IPS-20b (cell line): ENCODE measurements around the gene TRIM40.

ENCODE experiments used
- H3K27ac ChIP-seq: one replicate; pipeline ENCODE4 v1.5.1; 2013; ENCODE audit warnings: low read length
- H3K27me3 ChIP-seq: 2 replicates; pipeline ENCODE4 v1.6.1; 2013; ENCODE audit warnings: mild to moderate bottlenecking, low read length, inconsistent platforms; ENCODE audit not compliant: insufficient read depth
- H3K36me3 ChIP-seq: 2 replicates; pipeline ENCODE4 v1.6.1; 2013; ENCODE audit warnings: low read depth, mild to moderate bottlenecking, inconsistent platforms, low read length, moderate library complexity; ENCODE audit not compliant: insufficient read depth
- H3K4me1 ChIP-seq: 2 replicates; pipeline ENCODE4 v1.6.1; 2013; ENCODE audit warnings: mild to moderate bottlenecking, control low read depth, inconsistent platforms, low read length, moderate library complexity; ENCODE audit not compliant: insufficient read depth
- H3K4me3 ChIP-seq: 2 replicates; pipeline ENCODE4 v1.5.1; 2013; ENCODE audit warnings: mild to moderate bottlenecking, low read length, inconsistent platforms
- H3K9ac ChIP-seq: 2 replicates; pipeline ENCODE4 v1.6.1; 2013; ENCODE audit warnings: low read depth, mild to moderate bottlenecking, inconsistent platforms, low read length, moderate library complexity
- H3K9me3 ChIP-seq: 2 replicates; pipeline ENCODE4 v1.6.1; 2013; ENCODE audit warnings: mild to moderate bottlenecking, low read depth, low read length, inconsistent platforms; ENCODE audit not compliant: insufficient read depth

Gene TRIM40

DNA sequence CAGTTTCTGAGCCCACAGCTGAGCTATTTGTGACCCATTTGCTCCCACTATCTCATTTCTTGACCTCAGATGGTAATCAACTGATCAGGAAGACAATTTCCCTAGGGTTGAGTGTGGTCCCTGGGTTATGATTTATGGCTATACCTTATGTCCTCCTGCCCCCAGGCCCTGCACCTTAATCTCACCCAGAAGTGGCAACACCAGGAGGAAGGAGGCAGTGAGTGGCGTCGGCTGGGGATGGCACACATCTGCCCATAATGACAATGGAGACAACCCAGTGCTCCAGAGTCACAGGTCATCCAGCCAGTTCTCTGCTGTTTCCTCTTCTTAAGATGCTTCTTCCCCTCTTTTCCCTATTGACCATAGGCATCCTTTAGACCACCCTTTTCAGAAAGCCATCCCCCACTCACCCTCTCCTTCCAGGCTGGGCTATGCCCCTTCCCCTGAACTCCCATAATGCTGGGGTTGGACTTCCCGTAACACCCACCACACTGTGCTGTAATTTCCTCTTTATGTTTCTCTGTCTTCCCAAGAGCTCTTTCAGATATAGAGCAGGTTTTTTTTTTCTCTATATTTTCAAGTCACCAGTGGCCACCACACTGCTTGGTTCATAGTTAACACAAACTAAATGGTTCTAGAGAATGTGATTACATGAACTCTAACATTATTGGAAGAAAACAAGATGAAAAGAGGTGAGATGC lies 17.1 kb downstream of the TRIM40 start:
- no peak overlapping the region for H3K27ac ChIP-seq
- no peaks in the 10 kb centered on the region for H3K36me3 ChIP-seq
- H3K27me3 ChIP-seq, result peaks cover 6% of the 10 kb centered on the region; the same call in 1 of the 2 replicates
- H3K9me3 ChIP-seq, result no peaks in the 10 kb centered on the region
- no peak overlapping the region for H3K9ac ChIP-seq
- H3K4me3 ChIP-seq, result no peak overlapping the region
- H3K4me1 ChIP-seq, result no peaks in the 10 kb centered on the region

DNA sequence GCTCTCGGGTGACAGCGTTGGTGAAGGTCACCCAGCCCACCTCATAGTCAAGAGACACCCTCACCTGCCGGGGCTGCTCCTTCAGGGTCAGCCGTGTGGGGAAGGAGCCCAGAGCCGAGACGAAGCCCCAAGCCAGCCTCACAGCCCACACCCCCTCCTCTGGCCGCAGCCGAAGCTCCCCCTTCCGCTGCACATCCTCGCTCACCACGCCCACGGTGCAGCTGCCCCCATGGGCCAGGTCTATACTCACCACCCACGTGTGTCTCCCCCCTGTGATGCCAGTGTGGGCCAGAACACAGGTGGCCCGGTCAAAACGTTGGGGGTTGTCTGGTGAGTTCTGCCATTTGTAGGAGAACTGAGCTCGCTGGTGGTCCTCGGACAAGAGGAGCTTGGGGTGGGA lies 18.1 kb downstream of the TRIM40 start:
- peaks cover 6% of the 10 kb centered on the region; the same call in 1 of the 2 replicates for H3K27me3 ChIP-seq
- no peaks in the 10 kb centered on the region for H3K9me3 ChIP-seq
- no peaks in the 10 kb centered on the region for H3K4me1 ChIP-seq
- H3K36me3 ChIP-seq, result no peaks in the 10 kb centered on the region
- no peak overlapping the region for H3K4me3 ChIP-seq
- no peak overlapping the region for H3K27ac ChIP-seq
- no peak overlapping the region for H3K9ac ChIP-seq

DNA sequence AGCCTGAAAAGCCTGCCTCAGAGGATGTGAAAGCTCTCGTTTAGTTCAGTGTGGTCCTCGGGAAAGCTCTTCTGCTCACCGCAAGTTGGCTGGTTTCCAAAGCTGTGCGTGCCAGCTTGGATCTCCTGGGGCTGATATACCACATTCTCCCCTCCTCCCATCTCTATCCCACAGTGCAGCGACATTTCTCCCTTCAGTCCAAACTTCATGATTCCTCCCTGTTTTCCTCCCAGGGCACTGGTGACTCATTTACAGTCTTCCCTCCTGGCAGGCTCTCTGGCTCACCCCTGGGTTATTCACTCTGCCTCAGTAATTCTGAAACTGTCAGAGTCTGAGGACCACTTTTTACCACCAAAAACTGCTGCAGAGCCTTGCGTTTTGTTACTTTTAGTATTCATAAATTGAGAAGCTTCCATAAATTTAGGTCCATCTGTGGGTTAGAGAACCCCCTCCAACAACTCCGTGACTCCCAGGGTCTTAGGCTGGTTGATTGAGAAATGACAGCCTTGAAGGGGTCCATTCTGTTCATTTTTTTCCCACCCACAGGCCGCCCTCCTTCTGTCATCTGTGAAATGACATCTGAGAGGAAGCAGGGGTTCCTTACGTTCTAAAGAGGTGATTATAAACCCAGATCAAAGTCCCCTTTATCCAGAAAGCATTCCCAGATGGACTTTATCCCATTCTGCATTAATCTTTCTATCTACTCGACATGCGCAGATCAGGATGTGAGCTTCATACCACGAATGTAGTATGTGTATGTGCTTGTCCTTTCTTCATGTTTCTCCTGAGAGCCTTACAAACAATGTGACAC lies 19.0 kb downstream of the TRIM40 start:
- no peak overlapping the region for H3K9ac ChIP-seq
- no peaks in the 10 kb centered on the region for H3K36me3 ChIP-seq
- H3K27me3 ChIP-seq, result peaks cover 10% of the 10 kb centered on the region; the same call in 1 of the 2 replicates
- no peak overlapping the region for H3K27ac ChIP-seq
- no peaks in the 10 kb centered on the region for H3K4me1 ChIP-seq
- H3K9me3 ChIP-seq, result no peaks in the 10 kb centered on the region
- H3K4me3 ChIP-seq, result no peak overlapping the region

DNA sequence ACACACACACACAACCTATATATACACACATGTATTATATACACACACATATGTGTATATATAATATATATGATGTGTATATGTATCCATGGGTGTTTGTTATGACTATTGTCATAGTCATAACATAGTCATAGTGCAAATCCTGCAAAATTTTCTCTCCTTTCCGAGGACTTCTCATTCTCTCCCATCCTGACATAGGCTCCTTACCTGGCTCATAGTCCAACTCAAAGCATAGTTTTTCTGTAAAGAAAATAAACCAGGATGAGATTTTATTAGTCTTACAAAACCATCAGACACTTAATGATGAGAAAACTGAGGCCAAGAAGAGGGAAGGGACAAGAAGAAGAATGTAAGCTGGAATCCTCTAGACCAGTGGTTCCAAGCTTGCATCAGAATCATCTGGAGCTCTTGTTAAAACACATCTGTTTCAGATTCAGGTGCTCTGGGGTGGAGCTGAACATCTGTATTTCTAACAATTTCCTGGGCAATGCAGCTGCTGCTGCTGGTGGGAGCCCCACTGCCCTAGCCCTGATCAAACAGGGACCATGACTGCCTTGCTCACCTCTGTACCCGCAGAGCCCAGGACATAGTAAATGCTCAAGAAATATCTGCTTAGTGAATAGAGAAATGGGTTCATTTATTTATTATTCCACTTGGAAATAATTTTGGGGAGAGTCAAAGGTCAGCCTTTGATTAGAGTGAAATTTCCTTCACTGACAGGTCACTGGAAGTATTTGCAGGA lies 19.8 kb downstream of the TRIM40 start:
- H3K27me3 ChIP-seq, result peaks cover 10% of the 10 kb centered on the region; the same call in 1 of the 2 replicates
- H3K4me1 ChIP-seq, result no peaks in the 10 kb centered on the region
- no peaks in the 10 kb centered on the region for H3K36me3 ChIP-seq
- H3K4me3 ChIP-seq, result no peak overlapping the region
- H3K9me3 ChIP-seq, result no peaks in the 10 kb centered on the region
- H3K9ac ChIP-seq, result no peak overlapping the region
- H3K27ac ChIP-seq, result no peak overlapping the region

DNA sequence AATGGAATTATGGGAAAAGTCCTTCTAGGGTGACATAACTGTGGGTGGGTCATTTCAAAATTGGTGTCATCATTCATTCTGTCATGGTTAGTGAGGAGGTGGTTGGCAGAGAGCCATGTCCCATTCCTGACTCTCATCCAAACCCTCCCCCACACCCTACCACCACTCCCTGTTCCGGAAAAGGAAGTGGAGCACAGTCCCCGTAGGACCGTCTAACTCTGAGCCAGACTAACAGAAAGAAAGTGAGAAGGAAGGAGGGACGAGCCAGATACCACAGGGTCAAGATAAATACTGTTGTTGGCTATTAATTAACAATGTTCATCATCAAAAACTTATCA lies 20.3 kb downstream of the TRIM40 start:
- H3K9me3 ChIP-seq, result no peaks in the 10 kb centered on the region
- H3K36me3 ChIP-seq, result no peaks in the 10 kb centered on the region
- H3K4me1 ChIP-seq, result no peaks in the 10 kb centered on the region
- H3K9ac ChIP-seq, result no peak overlapping the region
- no peak overlapping the region for H3K27ac ChIP-seq
- no peak overlapping the region for H3K4me3 ChIP-seq
- peaks cover 10% of the 10 kb centered on the region; the same call in 1 of the 2 replicates for H3K27me3 ChIP-seq

DNA sequence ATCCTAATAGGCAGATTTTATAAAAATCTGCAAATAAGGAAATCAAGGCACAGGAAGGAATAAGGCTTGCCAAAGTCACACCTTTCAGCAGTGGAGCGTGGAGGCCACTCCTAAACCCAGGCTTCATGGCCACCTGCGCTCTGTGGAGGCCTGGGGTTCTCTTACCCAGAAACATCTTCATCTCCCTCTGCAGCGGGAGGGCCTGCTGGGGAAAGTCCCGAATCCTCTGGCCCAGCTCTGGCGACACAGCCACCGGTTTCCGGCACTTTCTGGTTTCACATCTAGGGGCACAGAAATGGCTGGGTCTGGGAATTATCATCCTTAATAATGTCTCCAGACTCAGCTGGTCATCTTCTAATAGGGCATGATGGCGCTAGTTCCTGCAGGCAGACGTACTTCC lies 20.8 kb downstream of the TRIM40 start:
- peaks cover 10% of the 10 kb centered on the region; the same call in 1 of the 2 replicates for H3K27me3 ChIP-seq
- no peak overlapping the region for H3K4me3 ChIP-seq
- H3K4me1 ChIP-seq, result no peaks in the 10 kb centered on the region
- no peak overlapping the region for H3K9ac ChIP-seq
- no peak overlapping the region for H3K27ac ChIP-seq
- no peaks in the 10 kb centered on the region for H3K9me3 ChIP-seq
- H3K36me3 ChIP-seq, result no peaks in the 10 kb centered on the region

DNA sequence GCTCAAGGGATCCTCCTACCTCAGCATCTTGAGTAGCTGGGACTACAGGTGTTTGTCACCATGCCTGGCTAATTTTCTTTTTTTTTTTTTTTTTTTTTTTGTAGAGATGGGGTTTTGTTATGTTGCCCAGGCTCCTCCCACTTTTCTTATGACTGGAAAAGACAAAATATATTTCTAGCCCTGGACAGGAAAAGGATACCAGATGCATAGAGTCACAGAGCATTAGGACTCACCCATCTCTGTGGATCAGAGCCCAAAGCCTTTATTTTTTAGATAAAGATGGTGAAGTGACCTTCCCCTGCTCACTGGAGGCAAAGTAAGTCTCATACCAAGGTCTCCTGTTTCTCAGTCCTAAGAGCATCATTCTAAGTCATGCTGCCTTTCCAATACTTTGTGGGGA lies 21.6 kb downstream of the TRIM40 start:
- no peaks in the 10 kb centered on the region for H3K4me1 ChIP-seq
- no peaks in the 10 kb centered on the region for H3K36me3 ChIP-seq
- no peaks in the 10 kb centered on the region for H3K9me3 ChIP-seq
- H3K27ac ChIP-seq, result no peak overlapping the region
- H3K27me3 ChIP-seq, result peaks cover 10% of the 10 kb centered on the region; the same call in 1 of the 2 replicates
- H3K9ac ChIP-seq, result no peak overlapping the region
- H3K4me3 ChIP-seq, result no peak overlapping the region

DNA sequence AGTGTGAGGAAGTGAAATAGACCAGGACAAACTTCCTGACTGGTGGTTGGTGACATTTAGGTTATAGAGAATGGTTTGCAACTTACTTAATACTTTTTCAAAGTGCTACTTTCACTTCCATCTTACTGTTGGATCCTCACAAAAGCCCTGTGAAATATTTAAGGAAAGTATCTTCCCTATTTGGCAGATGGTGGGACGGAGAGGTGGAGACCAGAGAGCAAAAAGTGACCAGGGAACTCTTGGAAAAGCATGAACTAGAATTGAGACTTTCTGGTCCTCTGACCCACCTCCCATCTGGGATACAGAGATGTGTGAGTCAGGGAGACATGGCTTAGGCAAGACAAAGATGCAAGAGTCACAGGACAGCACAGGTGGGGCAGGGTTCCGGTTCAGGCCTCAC lies 22.1 kb downstream of the TRIM40 start:
- Histone ChIP-seq H3K27me3 (peaks cover 10% of the 10 kb centered on the region; the same call in 1 of the 2 replicates), H3K4me3 (no peak overlapping the region)

DNA sequence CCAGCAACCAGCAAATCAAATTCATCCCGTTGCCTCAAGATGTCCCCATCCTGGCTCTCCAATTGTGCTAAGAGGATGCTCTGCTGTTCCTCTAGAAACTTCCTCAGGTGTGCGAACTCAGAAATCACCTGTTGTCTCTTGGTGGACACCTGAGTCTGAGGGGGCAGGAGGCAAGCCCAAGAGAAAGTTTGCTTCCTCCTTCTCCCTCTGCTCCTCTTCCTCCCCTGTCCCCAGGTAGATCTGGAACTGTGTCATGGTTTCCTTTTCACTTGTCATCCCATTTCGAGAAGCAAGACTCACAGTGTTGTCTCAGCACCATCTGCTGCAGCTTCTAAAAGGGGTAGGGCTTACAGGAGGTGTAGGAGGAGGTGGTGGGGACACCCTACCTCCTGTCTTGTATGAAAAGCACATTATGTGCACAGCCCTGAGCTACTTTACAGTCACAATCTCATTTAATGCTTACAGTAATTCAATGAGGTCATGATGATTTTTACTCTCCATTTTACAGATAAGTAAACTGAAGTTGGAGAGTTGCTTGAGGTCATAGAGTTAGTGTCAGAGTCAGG lies 22.6 kb downstream of the TRIM40 start:
- Histone ChIP-seq H3K9me3 (no peaks in the 10 kb centered on the region), H3K36me3 (no peaks in the 10 kb centered on the region), H3K27ac (no peak overlapping the region), H3K27me3 (peaks cover 10% of the 10 kb centered on the region; the same call in 1 of the 2 replicates), H3K4me3 (no peak overlapping the region), H3K4me1 (no peaks in the 10 kb centered on the region), H3K9ac (no peak overlapping the region)

More for the DNA sequence above, 22.1 kb downstream of the TRIM40 start:
- Histone ChIP-seq H3K9me3 (no peaks in the 10 kb centered on the region), H3K27ac (no peak overlapping the region), H3K36me3 (no peaks in the 10 kb centered on the region), H3K9ac (no peak overlapping the region), H3K4me1 (no peaks in the 10 kb centered on the region)

DNA sequence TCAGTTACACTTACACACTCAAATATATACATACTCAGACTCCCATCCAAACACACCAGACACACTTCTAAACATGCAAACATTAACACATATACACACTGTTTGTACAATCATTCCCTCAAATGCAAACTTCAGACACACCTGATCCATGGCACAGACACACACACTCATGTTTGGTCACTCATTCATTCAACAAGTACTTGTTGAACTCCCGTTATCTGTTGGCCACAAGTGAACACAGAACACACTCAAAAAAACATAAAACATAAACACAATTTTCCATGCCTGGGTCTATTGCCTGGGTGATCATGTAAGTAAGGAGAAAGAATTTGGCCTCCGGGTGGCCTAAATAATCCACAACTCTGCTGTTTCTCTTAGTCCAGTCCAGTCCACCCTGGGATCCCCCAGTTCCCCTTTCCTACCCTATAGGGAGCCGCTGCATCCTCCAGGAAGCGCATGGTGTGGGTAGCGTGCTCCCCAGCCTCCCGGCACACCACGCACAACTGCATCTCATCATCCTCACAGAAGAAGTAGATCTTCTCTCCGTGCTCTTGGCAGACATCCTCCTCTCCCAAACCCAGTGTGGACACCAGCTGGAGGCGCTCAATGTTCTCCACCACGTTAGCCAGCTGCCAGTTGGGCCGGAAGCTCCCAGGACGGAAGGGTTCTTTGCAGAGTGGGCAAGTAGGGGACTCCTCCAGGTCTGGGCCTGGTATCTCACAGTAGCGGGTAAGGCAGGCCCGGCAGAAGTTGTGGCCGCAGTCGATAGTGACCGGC lies 24.3 kb downstream of the TRIM40 start:
- Histone ChIP-seq H3K27ac (no peak overlapping the region), H3K27me3 (peaks cover 4% of the 10 kb centered on the region; the same call in 1 of the 2 replicates), H3K9me3 (no peaks in the 10 kb centered on the region), H3K9ac (no peak overlapping the region), H3K36me3 (no peaks in the 10 kb centered on the region), H3K4me3 (no peak overlapping the region), H3K4me1 (no peaks in the 10 kb centered on the region)
